22Rv1 (cell line): ENCODE data around the gene TRPT1.

Source experiments
- CTCF ChIP-seq: fragments of 450-650 bp; IDR thresholded peaks from 2 replicates; pipeline ENCODE4 v1.5.1; 2017; ENCODE audit warnings: mild to moderate bottlenecking
- ZFX ChIP-seq: fragments of 450-650 bp; IDR thresholded peaks from 2 replicates; pipeline ENCODE4 v1.6.1; 2017; ENCODE audit warnings: antibody characterized with exemption, borderline replicate concordance

GRCh38 chr11:64183890-64184289 lies 42.1 kb downstream of the TRPT1 start:
- TF ChIP-seq CTCF (no peak), ZFX (no peak)
